Transverse colon (tissue), 4 donors: ENCODE results near the gene FNDC3B. TPM values are rescaled to one million over a fixed set of nuclear protein-coding genes. Genes with fewer than 3 reads are reported as not detected.

ENCODE experiments used
- DNase-seq: peaks from one replicate; pipeline ENCODE4 v3.0.0-alpha.2; 2019
- H3K27ac ChIP-seq, 4 donors: fragments of 200-600 bp; sonication (generic); 2 replicates each; pipeline ENCODE4 v1.5.1; 2016 to 2018; ENCODE audit warnings: inconsistent platforms in 4 of 4
- H3K27me3 ChIP-seq: fragments of 200-600 bp; sonication (generic); 2 replicates; pipeline ENCODE4 v1.5.1; 2017; ENCODE audit warnings: inconsistent platforms
- H3K36me3 ChIP-seq, 4 donors: fragments of 200-600 bp; sonication (generic); 2 replicates each; pipeline ENCODE4 v1.5.1; 2017 to 2019; ENCODE audit warnings: inconsistent platforms in 4 of 4
- H3K4me1 ChIP-seq, 4 donors: fragments of 200-600 bp; sonication (generic); 2 replicates each; pipeline ENCODE4 v1.5.1; 2017 to 2020; ENCODE audit warnings: inconsistent platforms in 4 of 4
- H3K4me3 ChIP-seq, 4 donors: fragments of 200-600 bp; sonication (generic); 1 replicate in 1 of 4; 2 replicates in 3 of 4; pipeline versions ENCODE4 v1.5.1 to v1.6.1; 2017 to 2019; ENCODE audit warnings: inconsistent platforms in 4 of 4
- H3K9me3 ChIP-seq, 2 donors: fragments of 200-600 bp; sonication (generic); 2 replicates each; pipeline ENCODE4 v1.5.1; 2017 to 2019; ENCODE audit warnings: inconsistent platforms in 2 of 2
- EP300 ChIP-seq: sonication (generic); formaldehyde crosslinking; IDR thresholded peaks from one replicate; pipeline ENCODE4 v1.6.1; 2017; ENCODE audit warnings: antibody characterized with exemption, low read depth
- POLR2A ChIP-seq: fragments of 450-650 bp; IDR thresholded peaks from one replicate; pipeline ENCODE4 v1.6.1; 2016; ENCODE audit warnings: antibody characterized with exemption, mild to moderate bottlenecking, moderate library complexity
- POLR2AphosphoS5 ChIP-seq, 3 donors: sonication (generic); formaldehyde crosslinking; IDR thresholded peaks; one replicate each; pipeline ENCODE4 v1.6.1; 2016; ENCODE audit warnings: antibody characterized with exemption in 3 of 3
- WGBS, 2 donors: methylation state at CpG; one replicate each; pipeline ENCODE4 v1.1.5; 2018; ENCODE audit warnings: low coverage in 1 of 2; 5-methylcytosine and 5-hydroxymethylcytosine counted together
- in situ Hi-C, 4 donors: fragments of 200-750 bp; cut with MboI; loops; one replicate each; pipeline versions ENCODE4 v1.15.0 to v1.15.1; 2017; ENCODE audit warnings: low sequenced_read_pairs in 3 of 4, low pct_ligation_motif_present in 1 of 4, low pct_unique_long_range_greater_than_20kb in 1 of 4
- intact Hi-C: fragments of 100-400 bp; cut with DNase I; formaldehyde crosslinking; loops from one replicate; pipeline ENCODE4 v1.15.1; 2023; ENCODE audit warnings: low total_unique reads
- total RNA-seq, 4 donors: library from RNA; depleted of rRNA; stranded (reverse); fragments of >200 nt; gene quantifications; one replicate each; pipeline ENCODE4 v1.1.0, GENCODE V29; 2016
- TF ChIP-seq, protein P1 (sequence below), 5 experiments: fragments of 200-600 bp in 3 of 5; fragments of 450-650 bp in 2 of 5; sonication (generic) in 3 of 5; IDR thresholded peaks; 1 replicate in 2 of 5; 2 replicates in 3 of 5; pipeline ENCODE4 v1.5.1; 2016 to 2017; ENCODE audit warnings: antibody characterized with exemption in 5 of 5, inconsistent platforms in 3 of 5, mild to moderate bottlenecking in 2 of 5, moderate library complexity in 1 of 5

FNDC3B gene
- total RNA-seq, 4 donors from 2014 or later = 28.5 to 85.7 (median 44.5) TPM

DNA sequence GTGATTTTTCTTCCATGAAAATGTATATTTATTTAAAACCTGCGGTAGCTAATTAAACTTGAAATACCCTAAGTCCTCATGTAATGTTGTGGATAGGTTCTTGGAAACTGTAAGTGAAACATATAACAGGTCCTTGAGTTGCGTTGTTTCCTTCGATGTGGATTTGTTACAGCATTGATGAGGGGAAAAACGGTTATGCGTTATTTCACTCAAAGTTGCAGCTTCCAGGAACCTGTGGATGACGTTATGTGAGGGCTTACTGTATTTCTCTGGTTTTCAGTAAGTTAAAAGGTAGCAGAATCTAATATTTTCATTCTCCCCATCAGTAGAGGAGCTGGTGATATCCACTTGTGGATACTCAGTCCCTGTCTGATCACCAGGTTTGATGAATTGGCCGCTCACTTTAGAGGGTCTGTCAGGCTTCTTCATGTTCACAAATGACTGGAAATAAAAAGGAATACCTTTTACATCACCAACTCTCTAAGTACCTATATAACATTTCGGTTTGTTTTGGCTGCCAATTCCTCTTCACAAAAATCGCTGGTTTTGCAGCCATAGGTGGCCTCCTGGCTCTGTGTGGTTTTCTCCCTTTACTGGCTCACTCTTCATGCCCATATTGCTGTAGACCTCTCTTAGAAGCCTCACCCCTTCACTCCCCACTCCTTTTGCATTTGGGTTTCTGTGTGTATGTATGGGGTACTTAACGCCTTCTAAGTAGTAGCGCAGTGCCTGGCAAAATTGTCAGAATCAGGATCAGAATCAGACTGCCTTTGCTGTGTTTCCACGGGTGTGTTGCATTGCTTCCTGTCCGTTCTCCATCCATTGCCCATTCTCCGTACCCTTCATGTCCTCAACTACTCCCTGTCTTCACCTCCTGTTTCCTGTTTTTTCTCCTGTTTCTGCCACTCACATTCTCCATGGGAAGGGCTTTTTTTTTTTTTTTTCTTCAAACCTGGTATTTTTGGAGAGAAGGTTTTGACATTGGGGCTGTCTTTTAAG is 112.6 kb downstream of the FNDC3B start:
- Histone ChIP-seq H3K27me3 (no peaks in the 10 kb centered on the region), H3K4me1 (peaks cover 24 to 54% (median 28%) of the 10 kb centered on the region in 4 donors), H3K4me3 (no peak overlapping the region), H3K27ac (peak overlapping the region; percentile 82 to 88 (median 84)), H3K9me3 (no peaks in the 10 kb centered on the region), H3K36me3 (no peaks in the 10 kb centered on the region)
- intact Hi-C loops = no loop called here
- no peak for TF ChIP-seq POLR2AphosphoS5 (IDR thresholded peaks at IDR 0.05)
- TF ChIP-seq POLR2A = no peak
- no peak for TF ChIP-seq EP300
- TF ChIP-seq, protein P1, sequence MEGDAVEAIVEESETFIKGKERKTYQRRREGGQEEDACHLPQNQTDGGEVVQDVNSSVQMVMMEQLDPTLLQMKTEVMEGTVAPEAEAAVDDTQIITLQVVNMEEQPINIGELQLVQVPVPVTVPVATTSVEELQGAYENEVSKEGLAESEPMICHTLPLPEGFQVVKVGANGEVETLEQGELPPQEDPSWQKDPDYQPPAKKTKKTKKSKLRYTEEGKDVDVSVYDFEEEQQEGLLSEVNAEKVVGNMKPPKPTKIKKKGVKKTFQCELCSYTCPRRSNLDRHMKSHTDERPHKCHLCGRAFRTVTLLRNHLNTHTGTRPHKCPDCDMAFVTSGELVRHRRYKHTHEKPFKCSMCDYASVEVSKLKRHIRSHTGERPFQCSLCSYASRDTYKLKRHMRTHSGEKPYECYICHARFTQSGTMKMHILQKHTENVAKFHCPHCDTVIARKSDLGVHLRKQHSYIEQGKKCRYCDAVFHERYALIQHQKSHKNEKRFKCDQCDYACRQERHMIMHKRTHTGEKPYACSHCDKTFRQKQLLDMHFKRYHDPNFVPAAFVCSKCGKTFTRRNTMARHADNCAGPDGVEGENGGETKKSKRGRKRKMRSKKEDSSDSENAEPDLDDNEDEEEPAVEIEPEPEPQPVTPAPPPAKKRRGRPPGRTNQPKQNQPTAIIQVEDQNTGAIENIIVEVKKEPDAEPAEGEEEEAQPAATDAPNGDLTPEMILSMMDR (IDR thresholded peaks at IDR 0.05) = no peak
- in situ Hi-C loops = no loop called here
- WGBS, 2 donors = 77 to 87% methylated on average over 9 to 14 of the region's 14 CpGs
- no peak for DNase-seq

DNA sequence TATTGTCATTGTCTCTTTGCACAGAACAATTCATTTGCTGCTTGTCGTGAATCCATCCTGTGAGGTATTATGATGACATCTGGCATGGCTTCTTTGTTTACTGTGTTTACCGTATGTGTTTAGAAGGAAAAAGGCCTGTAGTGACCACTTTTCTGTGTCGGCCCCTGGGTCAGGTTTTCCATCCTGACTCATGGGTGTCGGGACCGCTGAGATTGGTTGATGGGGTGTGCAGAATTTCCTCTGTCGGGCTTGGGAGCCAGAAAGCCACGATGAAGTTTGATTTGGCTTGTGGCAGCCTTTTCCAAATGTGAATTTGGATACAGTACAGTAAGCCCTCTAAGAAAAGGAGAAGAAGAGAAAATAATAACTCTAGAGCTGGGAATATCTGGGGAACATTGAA is 113.5 kb downstream of the FNDC3B start:
- no peaks in the 10 kb centered on the region for H3K9me3 ChIP-seq
- H3K4me1 ChIP-seq = peaks cover 24 to 51% (median 28%) of the 10 kb centered on the region in 4 donors
- intact Hi-C loops (no loop called here), in situ Hi-C loops (no loop called here)
- no peak overlapping the region for H3K4me3 ChIP-seq
- TF ChIP-seq POLR2AphosphoS5 (IDR thresholded peaks at IDR 0.05) (no peak), EP300 (no peak), POLR2A (no peak)
- TF ChIP-seq, protein P1 (IDR thresholded peaks at IDR 0.05) = no peak
- H3K27me3 ChIP-seq = no peaks in the 10 kb centered on the region
- H3K27ac ChIP-seq = peak overlapping the region; percentile 82 to 88 (median 84)
- no peak for DNase-seq
- no peaks in the 10 kb centered on the region for H3K36me3 ChIP-seq
- 24 to 51% methylated on average over 6 to 7 of the region's 7 CpGs for WGBS, 2 donors

DNA sequence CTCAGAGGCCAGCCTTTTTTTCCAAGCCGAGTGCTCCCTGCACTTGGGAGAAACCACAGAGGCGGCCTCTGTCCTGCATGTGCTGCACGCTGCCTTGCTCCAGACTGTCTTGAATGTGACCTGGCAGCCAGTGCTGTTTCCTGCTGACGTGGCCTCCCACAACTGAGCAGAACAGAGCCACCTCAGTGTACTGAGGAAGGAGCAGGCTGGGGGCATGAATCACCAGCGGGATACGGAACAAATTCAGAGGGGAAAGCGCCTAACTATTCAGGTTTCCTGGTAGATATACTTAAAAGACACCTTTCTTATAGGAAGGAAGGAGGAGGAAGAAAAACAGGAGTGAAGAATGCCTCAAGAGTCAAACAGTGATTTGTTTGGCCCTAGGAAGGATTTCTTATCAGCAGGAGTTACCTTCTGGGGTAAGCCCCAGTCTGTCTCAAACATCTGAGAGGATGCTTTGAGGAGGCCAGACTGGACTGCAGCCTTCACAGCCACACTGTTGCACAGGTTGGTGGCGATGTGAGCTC is 114.0 kb downstream of the FNDC3B start:
- TF ChIP-seq, protein P1 (IDR thresholded peaks at IDR 0.05) = no peak
- no peak for TF ChIP-seq EP300
- TF ChIP-seq POLR2A = peak; percentile 38
- TF ChIP-seq POLR2AphosphoS5 (IDR thresholded peaks at IDR 0.05) = peak; percentile 80 to 86 (median 85)
- Histone ChIP-seq H3K4me1 (peaks cover 24 to 46% (median 28%) of the 10 kb centered on the region in 4 donors), H3K27me3 (no peaks in the 10 kb centered on the region), H3K36me3 (no peaks in the 10 kb centered on the region), H3K27ac (peak overlapping the region; percentile 82 to 88 (median 84)), H3K9me3 (no peaks in the 10 kb centered on the region), H3K4me3 (no peak overlapping the region)
- DNase-seq = peak; percentile 87
- in situ Hi-C loops = no loop called here
- intact Hi-C loops = no loop called here
- WGBS, 2 donors = 20 to 100% methylated on average over 1 to 8 of the region's 8 CpGs
